NCI-H1436 treated with DMSO at 0.1 percent for 48 hours (cell line): ENCODE results near the gene GPATCH11.

ENCODE experiments used
- DNase-seq: peaks from one replicate; lab custom pipeline; 2025; lab: John Stamatoyannopoulos, UW

GPATCH11 gene

DNA sequence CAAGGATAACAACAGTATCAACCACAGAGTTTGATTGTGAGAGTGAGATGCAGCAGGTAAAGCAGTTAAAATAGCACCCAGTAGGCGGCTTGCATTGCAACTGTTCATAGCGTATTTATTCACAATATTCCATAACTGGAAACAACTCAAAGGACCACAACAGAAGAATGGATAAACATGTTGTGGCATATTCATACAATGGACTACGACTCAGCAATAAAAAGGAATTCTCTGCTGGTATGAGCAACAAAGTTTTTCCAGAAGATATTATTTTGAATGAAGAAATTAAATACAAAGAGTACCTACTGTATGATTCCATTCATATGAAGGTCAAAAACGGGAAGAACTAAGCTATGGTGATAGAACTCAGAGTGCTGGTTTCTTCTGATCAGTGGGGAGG lies 25.2 kb downstream of the GPATCH11 start:
- DNase-seq = no peak

- no peak for DNase-seq
These were observed 26.2 kb downstream of the GPATCH11 start for GRCh38 chr2:37110306-37111212.

DNA sequence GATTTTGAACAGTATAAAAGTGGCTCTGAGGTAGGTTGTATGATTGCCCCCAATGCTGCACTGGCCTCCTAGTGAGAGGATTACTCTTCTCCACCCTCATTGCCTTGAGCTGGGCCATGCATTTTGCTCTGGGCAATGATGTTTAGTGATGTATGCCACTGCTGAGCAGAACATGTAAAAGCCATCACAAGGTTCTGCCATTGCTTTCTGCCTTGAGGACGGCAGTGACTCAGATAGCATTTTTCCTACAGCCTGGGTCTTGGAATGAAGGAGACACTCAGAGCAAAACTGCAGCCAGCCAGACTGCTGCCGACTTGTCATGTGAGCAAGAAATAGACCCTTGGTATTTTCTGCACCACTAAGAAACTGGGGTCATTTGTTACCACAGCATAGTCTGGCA lies 27.6 kb downstream of the GPATCH11 start:
- no peak for DNase-seq

DNA sequence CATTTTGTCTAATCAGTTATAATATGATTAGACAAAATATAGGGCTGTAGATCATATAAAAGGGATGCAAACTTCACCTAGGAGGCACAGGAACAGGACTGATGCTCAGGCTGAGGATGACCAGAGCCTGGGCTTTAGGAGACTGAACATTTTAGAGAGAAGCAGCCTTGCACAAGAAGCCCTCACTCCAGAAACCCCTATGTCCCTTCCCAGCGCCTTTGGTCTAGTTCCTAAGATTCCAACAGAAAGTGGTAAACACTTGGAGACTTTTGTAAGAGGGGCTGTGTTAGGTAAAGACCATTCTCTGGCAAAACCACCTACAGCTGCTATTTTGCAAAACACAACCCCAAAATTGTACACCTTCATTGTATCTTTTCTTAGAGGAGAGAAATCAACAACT lies 33.2 kb downstream of the GPATCH11 start:
- DNase-seq = no peak

DNA sequence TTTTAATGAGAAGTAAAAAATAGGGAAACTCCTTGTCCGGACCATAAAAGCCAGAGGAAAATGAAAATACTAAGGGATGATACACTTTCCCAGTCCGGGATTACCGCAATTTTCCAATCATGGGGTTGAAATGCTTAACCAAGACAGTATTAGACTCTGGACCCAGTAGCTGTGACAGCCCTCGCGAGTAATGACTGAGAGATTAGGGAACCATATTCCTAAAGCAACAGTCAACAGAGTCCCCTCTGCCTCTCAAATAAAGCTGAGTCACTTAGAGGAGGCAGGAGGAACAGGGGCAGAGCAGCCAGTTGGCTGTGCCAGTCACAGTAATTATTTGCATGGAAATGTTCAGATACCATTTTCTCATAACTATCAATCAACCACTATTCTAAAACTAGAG lies 34.8 kb downstream of the GPATCH11 start:
- no peak for DNase-seq

DNA sequence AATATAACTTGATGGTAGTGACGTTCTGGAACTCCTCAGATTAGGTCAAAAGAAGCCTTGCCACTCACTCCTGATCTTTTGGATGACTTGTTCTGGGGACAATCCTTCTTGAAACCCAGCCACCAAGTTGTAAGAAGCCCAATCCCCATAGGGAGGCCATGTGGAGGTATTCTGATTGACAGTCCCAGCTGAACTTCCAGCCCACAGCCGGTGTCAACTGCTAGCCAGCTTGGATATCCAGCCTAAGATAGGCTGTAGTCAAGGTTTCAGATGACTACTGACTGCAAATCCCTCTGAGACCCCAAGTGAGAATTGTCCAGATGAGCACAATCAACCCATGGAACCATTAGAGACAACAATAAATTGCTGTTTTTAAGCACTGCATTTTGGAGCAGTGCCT lies 41.1 kb downstream of the GPATCH11 start:
- no peak for DNase-seq

DNA sequence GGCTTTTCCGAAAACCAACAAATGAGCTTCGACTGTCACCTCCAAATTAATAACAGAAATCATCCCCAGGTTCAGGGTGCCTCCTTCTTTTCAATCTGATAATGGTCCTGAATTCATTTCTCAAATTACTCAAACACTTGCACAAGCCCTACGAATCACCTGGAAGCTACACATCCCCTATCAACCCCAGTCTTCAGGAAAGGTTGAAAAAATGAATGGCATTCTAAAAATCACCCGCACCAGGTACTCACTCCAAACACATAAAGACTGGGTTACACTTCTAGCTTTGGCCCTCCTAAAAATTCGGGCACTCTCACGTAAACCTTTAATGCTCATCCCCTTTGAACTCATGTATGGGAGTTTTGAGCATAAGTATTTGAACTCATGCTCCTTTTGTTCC lies 48.6 kb downstream of the GPATCH11 start:
- no peak for DNase-seq

DNA sequence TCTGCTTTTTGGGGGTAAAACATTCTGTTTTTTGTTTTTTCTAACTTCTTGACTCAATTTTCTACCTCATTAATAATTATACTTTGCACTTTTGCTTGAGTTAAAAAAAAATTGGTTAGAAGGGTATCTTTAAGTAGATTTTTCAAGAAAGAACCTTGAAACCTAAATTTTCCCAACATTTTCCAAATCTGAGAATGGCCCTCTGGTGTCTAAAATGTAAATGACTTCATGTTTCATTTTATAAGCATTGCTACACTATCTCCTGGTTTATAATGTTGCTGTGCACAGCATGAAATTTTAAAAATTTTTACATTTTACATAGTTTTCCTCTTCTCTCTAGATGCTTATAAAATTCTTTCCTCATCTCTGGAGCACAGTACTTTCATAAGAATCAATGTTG lies 58.2 kb downstream of the GPATCH11 start:
- DNase-seq = no peak

DNA sequence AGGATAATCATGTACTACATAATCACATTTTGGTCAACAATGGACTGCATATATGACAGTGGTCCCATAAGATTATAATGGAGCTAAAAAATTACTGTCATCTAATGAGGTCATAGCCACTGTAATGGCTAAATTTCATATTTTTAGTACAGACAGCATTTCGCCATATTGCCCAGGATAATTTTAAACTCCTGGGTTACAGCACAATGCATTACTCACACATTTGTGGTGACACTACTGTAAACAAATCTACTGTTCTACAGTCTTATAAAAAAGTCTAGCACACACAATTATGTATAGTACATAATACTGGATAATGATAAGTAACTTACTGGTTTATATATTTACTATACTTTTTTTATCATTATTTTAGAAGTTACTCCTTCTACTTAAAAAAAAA lies 59.7 kb downstream of the GPATCH11 start:
- no peak for DNase-seq

DNA sequence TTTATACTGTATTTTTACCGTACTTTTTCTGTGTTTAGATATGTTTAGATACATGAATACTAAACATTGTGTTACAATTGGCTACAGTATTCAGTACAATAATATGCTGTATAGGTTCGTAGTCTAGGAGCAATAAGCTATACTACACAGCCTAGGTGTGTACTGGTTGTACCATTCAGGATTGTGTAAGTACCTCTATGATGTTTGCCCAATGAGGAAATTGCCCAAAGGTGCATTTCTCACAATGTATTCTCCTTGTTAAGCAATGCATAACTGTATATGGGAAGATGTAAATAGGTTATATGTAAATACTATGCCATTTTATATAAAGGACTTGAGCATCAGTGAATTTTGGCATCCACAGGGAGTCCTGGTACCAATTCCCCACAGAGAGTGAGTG lies 61.7 kb downstream of the GPATCH11 start:
- DNase-seq = no peak

DNA sequence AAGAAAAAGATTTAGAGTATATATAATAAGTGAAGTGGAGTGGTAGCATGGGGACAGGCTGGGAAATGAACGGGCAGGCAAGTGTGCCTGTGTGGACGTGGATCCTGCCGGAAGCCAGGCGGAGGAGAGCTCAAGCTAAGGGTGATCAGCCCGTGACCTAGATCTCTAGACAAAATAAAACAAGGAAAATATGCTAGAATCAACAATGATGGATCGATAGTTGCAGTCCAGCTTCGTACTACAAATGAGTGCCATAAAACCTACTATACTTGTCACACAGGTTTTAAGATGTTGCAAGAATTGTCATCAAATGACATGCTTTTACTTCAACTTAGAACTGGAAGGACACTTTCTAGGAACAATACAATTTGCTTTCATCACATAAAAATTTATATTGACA lies 64.0 kb downstream of the GPATCH11 start:
- DNase-seq = no peak
